Activated T-cell treated with anti-CD3 and anti-CD28 coated beads, Interleukin-2, amount 50 U/mL, for 24 hours (primary cell): Measurements from ENCODE around the gene CXCR6.

Experiments used
- DNase-seq: peaks from one replicate; pipeline ENCODE4 v3.0.0-alpha.2; 2020
- H3K27ac Mint-ChIP-seq: 2 replicates; pipeline ENCODE4 v1.8.0; 2020; ENCODE audit warnings: mild to moderate bottlenecking, mixed read lengths
- H3K27me3 Mint-ChIP-seq: 2 replicates; pipeline ENCODE4 v1.8.0; 2020; ENCODE audit warnings: mixed read lengths
- H3K36me3 Mint-ChIP-seq: 2 replicates; pipeline ENCODE4 v1.8.0; 2020; ENCODE audit warnings: low read depth, mixed read lengths
- H3K4me1 Mint-ChIP-seq: 2 replicates; pipeline ENCODE4 v1.8.0; 2020; ENCODE audit warnings: low read depth, mixed read lengths
- H3K4me3 Mint-ChIP-seq: 2 replicates; pipeline ENCODE4 v1.8.0; 2020; ENCODE audit warnings: mild to moderate bottlenecking, moderate library complexity, mixed read lengths
- H3K9me3 Mint-ChIP-seq: 2 replicates; pipeline ENCODE4 v1.8.0; 2020; ENCODE audit warnings: mixed read lengths

Gene CXCR6

DNA sequence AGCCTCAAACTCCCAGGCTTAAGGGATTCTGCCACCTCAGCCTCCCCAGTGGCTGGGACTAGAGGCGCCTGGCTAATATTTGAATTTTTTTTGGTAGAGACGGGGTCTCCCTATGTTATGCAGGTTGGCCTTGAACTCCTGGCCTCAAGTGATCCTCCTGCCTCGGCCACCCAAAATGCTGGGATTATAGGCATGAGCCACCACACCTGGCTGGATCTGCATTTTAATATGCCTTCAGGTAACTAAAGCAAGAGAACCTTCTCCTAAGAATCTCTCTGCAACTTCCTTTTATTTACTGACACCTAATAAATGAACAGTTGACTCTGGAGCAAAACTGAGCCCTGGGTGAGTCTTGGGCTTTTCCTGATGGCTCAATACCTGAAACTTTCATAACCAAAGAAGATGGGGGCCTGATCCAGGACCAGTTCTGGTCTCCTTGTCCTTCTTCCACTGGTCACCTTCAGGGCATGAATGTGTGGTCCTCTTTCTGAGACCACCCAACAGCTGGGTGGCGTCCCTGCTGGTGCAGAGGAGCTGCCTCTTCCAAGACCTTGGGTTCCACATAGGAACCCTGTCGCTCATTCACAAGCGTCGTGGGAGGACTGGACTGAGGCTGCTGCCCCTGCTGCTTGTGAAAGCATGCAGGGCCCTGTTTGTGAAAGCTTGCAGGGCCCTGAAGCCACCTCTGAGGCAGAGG lies 28.8 kb upstream of the CXCR6 start:
- peak; percentile 32 for DNase-seq
- Mint-ChIP-seq H3K4me1 (peaks cover 52% of the 10 kb centered on the region), H3K36me3 (peaks cover 22% of the 10 kb centered on the region), H3K27ac (no peak overlapping the region), H3K4me3 (no peak overlapping the region), H3K9me3 (no peaks in the 10 kb centered on the region), H3K27me3 (peaks cover 64% of the 10 kb centered on the region)

DNA sequence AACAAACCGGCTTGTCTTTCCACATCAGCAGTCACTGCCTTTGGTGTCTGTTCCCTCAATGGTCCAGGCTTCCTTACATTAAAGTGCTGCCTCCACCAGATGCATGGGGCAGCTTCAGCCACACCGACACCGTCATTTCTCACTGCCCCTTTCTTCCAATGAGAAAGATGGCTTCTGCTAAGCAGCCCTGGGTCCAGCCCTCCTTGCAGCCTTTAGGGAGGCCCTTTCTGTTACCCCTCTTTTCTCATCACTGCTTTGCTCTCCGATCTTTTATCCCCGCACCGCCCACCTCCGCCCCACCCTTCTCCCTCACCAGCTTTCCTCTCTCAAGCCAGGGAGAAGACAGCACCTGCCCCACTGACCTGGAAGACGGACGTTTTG lies 28.2 kb upstream of the CXCR6 start:
- Mint-ChIP-seq H3K27me3 (peaks cover 59% of the 10 kb centered on the region), H3K36me3 (peaks cover 24% of the 10 kb centered on the region), H3K9me3 (no peaks in the 10 kb centered on the region), H3K4me3 (peak overlapping the region; percentile 37), H3K4me1 (peaks cover 52% of the 10 kb centered on the region), H3K27ac (peak overlapping the region; percentile 79)
- DNase-seq, result peak; percentile 34

DNA sequence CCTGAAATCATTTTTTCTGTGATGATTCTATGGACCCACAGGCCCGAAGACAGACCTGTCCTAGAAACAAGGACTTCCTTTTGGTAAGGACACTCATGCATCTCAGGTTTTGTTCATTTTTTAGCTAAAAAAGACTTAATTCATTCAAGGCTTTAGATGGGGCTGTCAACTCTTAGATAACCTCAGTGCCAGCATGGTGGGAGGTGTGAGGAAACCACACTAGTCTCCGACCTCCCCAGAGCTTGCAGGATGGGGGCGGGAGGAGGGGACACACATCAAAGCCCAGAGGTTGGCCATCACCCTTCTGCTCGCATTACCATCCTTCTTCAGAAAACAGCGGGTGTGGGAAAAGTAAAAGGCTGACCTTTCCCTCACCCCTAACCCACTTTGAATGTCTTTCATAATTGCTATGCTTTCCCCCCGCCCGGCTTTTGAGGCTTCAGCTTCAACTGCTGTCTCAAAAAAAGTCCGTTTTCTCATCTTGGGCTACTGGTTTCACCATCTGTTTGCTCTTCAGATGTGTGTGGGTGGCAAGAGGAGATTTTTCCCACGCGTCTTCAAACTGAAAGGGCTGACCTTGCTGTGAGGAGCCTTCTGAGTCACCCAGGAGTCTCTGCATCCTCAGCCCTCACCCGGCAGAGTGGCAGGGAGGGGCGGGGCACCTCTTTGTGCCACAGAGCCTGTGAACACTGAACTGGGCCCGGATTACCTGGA lies 27.6 kb upstream of the CXCR6 start:
- Mint-ChIP-seq H3K4me3 (peak overlapping the region; percentile 37), H3K9me3 (no peaks in the 10 kb centered on the region), H3K36me3 (peaks cover 30% of the 10 kb centered on the region), H3K27ac (peak overlapping the region; percentile 79), H3K4me1 (peaks cover 52% of the 10 kb centered on the region), H3K27me3 (peaks cover 57% of the 10 kb centered on the region)
- peak; percentile 81 for DNase-seq

DNA sequence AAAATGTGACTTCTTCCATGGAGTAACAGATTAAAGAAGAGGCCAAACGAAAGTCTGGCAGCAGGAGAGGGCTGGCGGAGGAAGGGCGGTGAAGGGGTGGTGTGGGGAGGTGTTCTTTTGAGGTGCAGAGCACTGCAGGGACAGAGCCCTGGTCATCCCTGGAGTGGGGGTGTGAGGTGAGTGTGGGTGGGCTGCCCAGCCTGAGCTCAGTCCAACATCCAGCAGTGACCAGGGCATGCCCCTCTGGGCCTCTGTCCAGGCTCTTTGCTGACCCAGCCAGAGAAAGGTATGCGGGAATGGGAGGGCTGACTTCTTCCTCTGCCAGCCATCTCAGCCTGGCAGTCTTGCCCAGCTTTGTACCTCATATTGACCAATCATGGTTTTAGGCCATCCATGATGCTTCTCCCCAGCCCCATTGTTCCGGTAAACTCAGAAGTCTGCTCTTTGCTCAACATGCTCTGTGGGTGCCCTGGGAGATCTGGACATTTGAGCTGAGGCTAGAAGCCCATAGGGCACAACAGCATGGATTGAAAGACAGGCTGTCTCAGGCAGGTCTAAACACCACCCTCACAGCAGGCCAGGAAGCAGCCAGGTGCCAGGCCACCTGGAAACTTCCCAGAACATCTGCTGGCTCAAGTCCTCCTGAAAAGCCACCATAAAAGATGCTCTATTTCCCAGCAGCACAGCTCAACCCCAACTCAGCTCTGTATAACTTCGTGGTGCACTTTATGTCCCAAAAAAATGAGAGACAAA lies 25.9 kb upstream of the CXCR6 start:
- Mint-ChIP-seq H3K4me3 (no peak overlapping the region), H3K9me3 (no peaks in the 10 kb centered on the region), H3K4me1 (peaks cover 54% of the 10 kb centered on the region), H3K36me3 (peaks cover 47% of the 10 kb centered on the region), H3K27ac (no peak overlapping the region), H3K27me3 (peaks cover 42% of the 10 kb centered on the region)
- DNase-seq, result peak; percentile 28

DNA sequence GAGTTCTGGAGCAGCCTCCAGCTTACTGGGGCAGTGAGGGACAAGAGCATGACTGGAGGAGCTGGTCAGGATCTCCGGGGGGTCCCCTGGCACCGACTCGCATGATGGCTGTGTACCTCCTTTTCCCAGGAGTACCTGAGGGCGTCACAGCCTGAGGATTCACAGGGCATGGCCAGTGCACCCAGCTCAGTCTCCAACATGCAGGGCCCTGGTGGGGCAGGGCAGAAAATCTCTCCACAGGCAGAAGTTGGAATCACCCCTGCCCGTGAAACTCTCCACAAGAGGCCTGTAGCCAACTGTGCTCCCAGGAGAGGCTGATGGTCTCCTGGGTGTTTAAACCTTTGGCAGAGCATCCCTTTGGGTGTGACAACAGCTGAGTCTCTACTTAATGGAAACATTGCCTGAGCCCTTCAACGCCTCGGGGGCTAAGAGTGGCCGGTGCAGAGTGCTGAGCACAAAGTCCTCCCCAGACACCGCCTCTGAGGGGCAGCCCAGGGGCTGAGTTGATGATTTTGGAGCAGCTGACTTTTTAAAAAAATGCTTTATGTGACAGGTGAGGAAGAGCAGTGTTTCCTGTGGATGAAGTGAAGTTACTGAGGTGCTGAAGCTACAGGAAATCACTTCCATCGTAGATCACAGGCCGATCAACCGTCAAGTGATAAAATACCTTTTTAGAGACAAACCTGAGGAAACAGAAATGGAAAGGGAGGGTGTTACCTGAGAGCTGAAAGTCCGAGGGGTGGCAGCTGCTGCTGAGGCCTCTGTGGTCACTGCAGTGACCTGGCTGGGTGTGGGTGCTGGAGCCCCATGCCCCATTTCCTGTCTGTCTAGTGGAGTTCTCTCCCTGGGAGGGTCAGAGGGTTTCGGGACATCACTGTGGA lies 21.9 kb upstream of the CXCR6 start:
- peaks cover 36% of the 10 kb centered on the region for H3K4me1 Mint-ChIP-seq
- peaks cover 17% of the 10 kb centered on the region for H3K27me3 Mint-ChIP-seq
- no peaks in the 10 kb centered on the region for H3K9me3 Mint-ChIP-seq
- H3K4me3 Mint-ChIP-seq, result no peak overlapping the region
- peaks cover 79% of the 10 kb centered on the region for H3K36me3 Mint-ChIP-seq
- H3K27ac Mint-ChIP-seq, result no peak overlapping the region
- DNase-seq, result peak; percentile 31

DNA sequence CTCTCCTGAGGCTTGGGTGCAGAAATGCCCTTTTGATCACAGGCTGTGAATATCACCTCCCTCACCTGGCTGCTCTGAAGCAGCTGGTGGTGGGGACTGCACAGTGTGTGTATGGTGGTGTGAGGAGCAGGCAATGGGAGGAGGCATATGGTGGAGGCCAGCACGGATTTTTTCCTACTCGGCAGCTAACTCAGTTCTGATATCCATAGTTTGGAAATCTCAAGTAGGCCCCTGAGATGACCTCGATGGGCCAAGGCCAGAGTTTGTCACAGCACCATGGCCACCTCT lies 21.3 kb upstream of the CXCR6 start:
- Mint-ChIP-seq H3K4me3 (no peak overlapping the region), H3K4me1 (peaks cover 30% of the 10 kb centered on the region), H3K27me3 (peaks cover 15% of the 10 kb centered on the region), H3K9me3 (no peaks in the 10 kb centered on the region), H3K27ac (no peak overlapping the region), H3K36me3 (peaks cover 80% of the 10 kb centered on the region)
- DNase-seq, result no peak

DNA sequence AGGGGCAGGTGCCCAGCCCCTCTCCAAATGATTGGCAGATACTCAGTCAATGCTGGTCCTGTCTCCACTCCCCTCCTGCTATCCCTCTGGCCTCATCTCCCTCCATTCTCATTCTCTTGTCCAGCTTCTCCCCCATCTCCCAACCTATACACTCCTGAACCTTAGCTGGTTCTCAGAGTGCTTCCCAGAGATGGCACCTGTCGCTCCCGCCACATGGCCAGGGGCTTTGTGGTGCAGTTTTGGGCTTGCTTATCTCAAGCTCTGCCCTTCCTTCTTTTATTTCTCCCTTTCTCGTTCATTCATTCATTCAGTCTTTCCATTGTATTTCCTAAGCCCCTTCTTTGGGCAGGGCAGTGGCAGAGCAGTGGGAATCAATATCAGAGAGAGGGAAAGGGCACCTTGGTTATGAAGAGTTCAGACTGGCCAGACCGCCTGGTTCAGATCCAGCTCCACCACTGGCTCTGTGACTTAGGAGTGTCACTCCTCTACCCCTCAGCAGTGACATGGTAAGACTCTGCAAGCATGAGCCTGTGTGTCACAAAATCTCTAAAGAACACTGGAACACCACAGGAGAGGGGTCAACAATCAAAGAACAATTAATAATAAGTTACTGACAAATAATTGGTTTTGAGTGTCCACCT lies 20.2 kb upstream of the CXCR6 start:
- DNase-seq, result no peak
- Mint-ChIP-seq H3K9me3 (no peaks in the 10 kb centered on the region), H3K4me3 (no peak overlapping the region), H3K27ac (no peak overlapping the region), H3K4me1 (peaks cover 23% of the 10 kb centered on the region), H3K36me3 (peaks cover 84% of the 10 kb centered on the region), H3K27me3 (peaks cover 5% of the 10 kb centered on the region)

DNA sequence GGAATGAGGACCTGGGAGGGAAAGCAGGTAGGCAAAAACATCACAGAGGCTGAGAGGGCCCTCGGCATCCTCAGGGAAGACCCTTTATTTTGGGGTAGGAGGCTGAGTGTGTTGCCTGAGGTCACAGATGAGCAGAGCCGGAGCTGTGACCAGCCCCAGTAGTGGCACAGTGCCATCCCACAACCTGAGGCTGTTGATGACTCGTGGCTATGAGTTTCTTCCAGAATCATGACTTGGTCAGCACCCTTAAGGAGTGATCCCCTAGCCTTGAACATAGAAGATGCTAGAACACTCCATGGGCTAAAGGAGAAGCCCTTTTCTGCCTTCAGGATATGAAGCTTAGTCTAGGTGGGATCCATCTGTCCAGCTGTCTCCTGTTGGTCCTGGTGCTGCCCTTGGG lies 19.5 kb upstream of the CXCR6 start:
- Mint-ChIP-seq H3K27me3 (peaks cover 5% of the 10 kb centered on the region), H3K9me3 (no peaks in the 10 kb centered on the region), H3K4me1 (peaks cover 17% of the 10 kb centered on the region), H3K36me3 (peaks cover 84% of the 10 kb centered on the region), H3K4me3 (no peak overlapping the region), H3K27ac (no peak overlapping the region)
- DNase-seq, result no peak

DNA sequence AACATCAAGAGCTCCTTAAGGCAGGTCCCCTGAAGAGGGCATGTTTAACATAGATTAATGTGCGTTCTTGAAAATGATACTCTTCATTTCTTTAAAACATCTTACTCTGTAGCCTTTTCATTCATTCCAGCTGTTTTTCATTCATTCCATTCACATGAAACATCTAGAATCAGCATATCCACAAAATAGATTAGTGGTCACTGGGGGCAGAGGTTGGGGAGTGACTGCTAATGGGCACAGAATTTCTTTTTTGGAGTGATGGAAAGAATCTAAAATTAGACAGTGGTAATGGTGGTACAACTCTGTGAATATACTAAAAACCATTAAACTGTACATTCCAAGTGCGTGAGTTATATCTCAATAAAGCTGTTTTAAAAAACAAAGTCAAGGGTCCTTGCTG lies 15.4 kb upstream of the CXCR6 start:
- Mint-ChIP-seq H3K9me3 (no peaks in the 10 kb centered on the region), H3K36me3 (peaks cover 91% of the 10 kb centered on the region), H3K27me3 (no peaks in the 10 kb centered on the region), H3K4me3 (no peak overlapping the region), H3K27ac (no peak overlapping the region), H3K4me1 (peaks cover 1% of the 10 kb centered on the region)
- no peak for DNase-seq

DNA sequence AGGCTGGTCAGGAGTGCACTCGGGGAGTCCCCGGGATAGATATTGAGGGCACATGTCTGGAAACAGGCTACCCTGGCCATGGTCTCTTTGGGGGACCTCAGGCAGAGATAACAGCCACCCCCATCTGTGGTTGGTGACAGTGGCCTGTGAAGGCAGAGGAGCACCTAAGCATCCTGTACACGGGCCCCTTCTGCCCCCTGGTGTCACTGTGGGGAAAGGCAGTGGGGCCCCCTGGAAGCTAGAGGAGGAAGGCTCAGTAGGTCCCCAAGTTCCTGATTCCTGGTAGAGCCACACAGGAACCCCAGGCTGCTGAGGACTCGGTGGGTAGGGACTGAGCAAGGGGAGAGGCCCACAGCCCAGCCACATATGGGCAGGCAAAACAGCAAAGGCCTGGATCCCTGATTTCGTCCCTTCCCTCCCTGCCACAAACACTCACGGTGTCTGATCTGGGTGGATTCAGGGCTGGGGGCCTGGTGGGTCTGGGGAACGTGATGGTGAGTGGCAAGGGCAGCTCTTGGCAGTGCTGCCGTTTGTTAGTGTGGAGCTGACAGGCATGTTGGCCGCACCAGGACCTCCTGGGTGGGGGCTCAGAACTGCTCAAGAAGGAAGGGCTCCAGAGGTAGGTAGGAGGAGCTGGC lies 14.1 kb upstream of the CXCR6 start:
- no peaks in the 10 kb centered on the region for H3K4me1 Mint-ChIP-seq

DNA sequence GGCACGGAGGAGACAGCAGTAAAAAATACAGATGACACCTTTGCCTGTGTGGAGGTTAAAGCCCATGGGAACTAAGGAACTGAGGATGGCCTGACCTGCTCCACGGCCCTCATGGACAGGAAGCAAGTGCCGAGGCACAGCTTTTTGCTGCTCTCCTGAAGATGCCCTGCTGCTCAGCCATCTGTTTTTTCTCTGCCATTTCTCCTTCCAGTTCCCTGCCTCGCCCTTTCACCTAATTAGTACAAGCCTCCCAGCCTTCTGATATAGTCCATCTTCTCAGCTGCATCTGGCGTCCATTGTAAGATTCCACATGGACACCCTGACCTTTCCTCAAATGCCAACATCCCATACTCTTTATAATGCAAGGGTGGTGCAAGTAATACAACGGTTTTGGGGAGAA lies 11.8 kb upstream of the CXCR6 start:
- no peak overlapping the region for H3K27ac Mint-ChIP-seq

More for the DNA sequence above, 14.1 kb upstream of the CXCR6 start:
- DNase-seq, result peak; percentile 82
- Mint-ChIP-seq H3K36me3 (peaks cover 91% of the 10 kb centered on the region), H3K27me3 (no peaks in the 10 kb centered on the region), H3K4me3 (no peak overlapping the region), H3K27ac (no peak overlapping the region), H3K9me3 (no peaks in the 10 kb centered on the region)

DNA sequence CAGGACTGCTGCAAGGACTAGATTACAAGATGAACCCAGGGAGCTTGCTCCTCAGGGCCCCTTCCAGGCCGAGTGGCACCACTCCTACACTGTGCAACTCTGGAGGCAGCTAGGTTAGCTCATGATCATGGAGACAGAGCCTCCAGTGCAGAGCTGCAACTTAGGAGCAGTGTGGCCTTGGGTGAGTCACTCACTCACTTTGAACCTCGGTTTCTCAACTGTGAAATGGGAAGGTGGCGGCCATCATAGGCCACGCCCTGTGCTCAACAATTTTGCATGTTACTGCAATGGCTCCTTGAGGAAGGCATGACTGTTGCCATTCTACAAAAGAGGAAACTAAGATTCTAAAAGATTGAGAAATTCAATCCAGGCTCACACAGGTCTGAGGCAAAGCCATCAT lies 11.2 kb upstream of the CXCR6 start:
- H3K9me3 Mint-ChIP-seq, result no peaks in the 10 kb centered on the region
- no peaks in the 10 kb centered on the region for H3K4me1 Mint-ChIP-seq
- H3K27ac Mint-ChIP-seq, result no peak overlapping the region
- no peaks in the 10 kb centered on the region for H3K27me3 Mint-ChIP-seq
- H3K36me3 Mint-ChIP-seq, result peaks cover 98% of the 10 kb centered on the region
- no peak overlapping the region for H3K4me3 Mint-ChIP-seq
- no peak for DNase-seq

More for the DNA sequence above, 11.8 kb upstream of the CXCR6 start:
- DNase-seq, result no peak
- Mint-ChIP-seq H3K4me3 (no peak overlapping the region), H3K36me3 (peaks cover 99% of the 10 kb centered on the region), H3K9me3 (no peaks in the 10 kb centered on the region), H3K4me1 (no peaks in the 10 kb centered on the region), H3K27me3 (no peaks in the 10 kb centered on the region)

DNA sequence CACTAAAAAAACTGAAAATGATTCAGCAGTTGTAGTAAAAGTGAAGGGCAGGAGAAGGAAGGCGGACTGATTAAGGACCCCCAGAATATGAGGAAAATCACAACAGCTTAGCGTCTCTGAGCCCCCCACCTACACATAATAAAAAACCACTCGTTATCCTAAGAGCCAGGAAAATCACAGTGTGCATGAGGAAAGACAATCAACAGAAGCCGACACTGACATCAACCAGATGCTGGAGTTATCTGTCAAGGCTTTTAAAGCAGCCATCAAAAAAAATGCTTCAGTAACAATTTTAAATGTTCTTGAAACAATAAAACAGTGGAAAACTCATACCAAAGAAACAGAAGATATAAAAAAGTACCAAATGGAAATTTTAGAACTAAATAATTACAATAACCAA lies 9.7 kb upstream of the CXCR6 start:
- no peaks in the 10 kb centered on the region for H3K9me3 Mint-ChIP-seq
- H3K36me3 Mint-ChIP-seq, result peaks cover 94% of the 10 kb centered on the region
- no peak for DNase-seq
- no peak overlapping the region for H3K4me3 Mint-ChIP-seq
- H3K27ac Mint-ChIP-seq, result no peak overlapping the region
- no peaks in the 10 kb centered on the region for H3K27me3 Mint-ChIP-seq
- no peaks in the 10 kb centered on the region for H3K4me1 Mint-ChIP-seq
